ENCODE data around the gene LDB3. TPM values are rescaled to one million over a fixed set of nuclear protein-coding genes. Genes with fewer than 3 reads are reported as not detected.

The LDB3 gene
- total RNA-seq, 5 donors from 2014 or later (not counting 1 experiment from before 2014, with no cell fraction given): 0.07 to 0.16 (median 0.12) TPM; not detected in 2

- no peak overlapping the region for H3K27ac ChIP-seq (ENCODE audit: low read length)
- no CpG with 5 or more reads among the region's 1 CpG for WGBS (ENCODE audit: insufficient coverage)
- Mint-ChIP-seq H3K4me1 (peaks cover 10 to 21% (median 20%) of the 10 kb centered on the region in 3 donors), H3K27me3 (no peaks in the 10 kb centered on the region), H3K36me3 (no peaks in the 10 kb centered on the region), H3K9me3 (no peaks in the 10 kb centered on the region), H3K4me3 (no peak overlapping the region), H3K27ac (no peak overlapping the region)
- H3K36me3 ChIP-seq (ENCODE audit: control insufficient read depth in 2 of 2, extremely low read depth in 1 of 2, insufficient read depth in 1 of 2, low read length in 1 of 2): no peaks in the 10 kb centered on the region
- CTCF ChIA-PET: interaction anchor here in 1 of 2 donors (1.2 kb wide), 1 partner anchor 82 kb away, joined by 3 read pairs; no protein-coding TSS in a partner anchor
- ATAC-seq (replicated peaks in 1 of 4) (no peak), DNase-seq (no peak)
- H3K4me3 ChIP-seq (ENCODE audit: control insufficient read depth in 1 of 2, extremely low read depth in 1 of 2, low read length in 1 of 2): no peak overlapping the region
- peaks cover 0 to 4% of the 10 kb centered on the region in 2 experiments for H3K4me1 ChIP-seq (ENCODE audit: control insufficient read depth in 1 of 2, extremely low read depth in 1 of 2, insufficient read depth in 2 of 2, low read length in 2 of 2)
- H3K27me3 ChIP-seq (replicated peaks in 1 of 2; ENCODE audit: control insufficient read depth in 2 of 2, extremely low read depth in 1 of 2, insufficient read depth in 2 of 2, low read length in 1 of 2): peaks cover 0 to 6% of the 10 kb centered on the region in 2 experiments
- no peaks in the 10 kb centered on the region for H3K9me3 ChIP-seq
- POLR2A ChIA-PET: no interaction called here
Measured at GRCh38 chr10:86768412-86769062, 100.2 kb downstream of the LDB3 start.

- Mint-ChIP-seq H3K27me3 (no peaks in the 10 kb centered on the region), H3K4me3 (no peak overlapping the region), H3K27ac (no peak overlapping the region), H3K9me3 (no peaks in the 10 kb centered on the region), H3K36me3 (no peaks in the 10 kb centered on the region), H3K4me1 (peaks cover 12 to 22% (median 21%) of the 10 kb centered on the region in 3 donors)
- Histone ChIP-seq H3K27ac (ENCODE audit: low read length) (no peak overlapping the region), H3K4me1 (ENCODE audit: control insufficient read depth in 1 of 2, extremely low read depth in 1 of 2, insufficient read depth in 2 of 2, low read length in 2 of 2) (peaks cover 0 to 4% of the 10 kb centered on the region in 2 experiments), H3K36me3 (ENCODE audit: control insufficient read depth in 2 of 2, extremely low read depth in 1 of 2, insufficient read depth in 1 of 2, low read length in 1 of 2) (no peaks in the 10 kb centered on the region), H3K27me3 (replicated peaks in 1 of 2; ENCODE audit: control insufficient read depth in 2 of 2, extremely low read depth in 1 of 2, insufficient read depth in 2 of 2, low read length in 1 of 2) (peaks cover 0 to 2% of the 10 kb centered on the region in 2 experiments), H3K9me3 (no peaks in the 10 kb centered on the region), H3K4me3 (ENCODE audit: control insufficient read depth in 1 of 2, extremely low read depth in 1 of 2, low read length in 1 of 2) (no peak overlapping the region)
- 90% methylated on average over 9 of the region's 10 CpGs for WGBS (ENCODE audit: insufficient coverage)
- ChIA-PET POLR2A (no interaction called here), CTCF (no interaction called here)
- DNase-seq: no peak
- no peak for ATAC-seq (replicated peaks in 1 of 4)
Measured at GRCh38 chr10:86769991-86770390, 101.7 kb downstream of the LDB3 start.

GRCh38 chr10:86770412-86770960 lies 102.2 kb downstream of the LDB3 start:
- no peak for DNase-seq
- ATAC-seq (replicated peaks in 1 of 4): peak; percentile 62 to 66 (median 64)
- no CpG with 5 or more reads among the region's 2 CpGs for WGBS (ENCODE audit: insufficient coverage)
- Histone ChIP-seq H3K9me3 (no peaks in the 10 kb centered on the region), H3K27me3 (replicated peaks in 1 of 2; ENCODE audit: control insufficient read depth in 2 of 2, extremely low read depth in 1 of 2, insufficient read depth in 2 of 2, low read length in 1 of 2) (peaks cover 0 to 2% of the 10 kb centered on the region in 2 experiments), H3K27ac (ENCODE audit: low read length) (no peak overlapping the region), H3K4me3 (ENCODE audit: control insufficient read depth in 1 of 2, extremely low read depth in 1 of 2, low read length in 1 of 2) (no peak overlapping the region), H3K36me3 (ENCODE audit: control insufficient read depth in 2 of 2, extremely low read depth in 1 of 2, insufficient read depth in 1 of 2, low read length in 1 of 2) (no peaks in the 10 kb centered on the region), H3K4me1 (ENCODE audit: control insufficient read depth in 1 of 2, extremely low read depth in 1 of 2, insufficient read depth in 2 of 2, low read length in 2 of 2) (peaks cover 0 to 4% of the 10 kb centered on the region in 2 experiments)
- CTCF ChIA-PET: no interaction called here
- Mint-ChIP-seq H3K27ac (no peak overlapping the region), H3K4me3 (no peak overlapping the region), H3K27me3 (no peaks in the 10 kb centered on the region), H3K9me3 (no peaks in the 10 kb centered on the region), H3K4me1 (peaks cover 12 to 21% (median 21%) of the 10 kb centered on the region in 3 donors), H3K36me3 (no peaks in the 10 kb centered on the region)
- POLR2A ChIA-PET: no interaction called here

- Histone ChIP-seq H3K36me3 (ENCODE audit: control insufficient read depth in 2 of 2, extremely low read depth in 1 of 2, insufficient read depth in 1 of 2, low read length in 1 of 2) (no peaks in the 10 kb centered on the region), H3K4me3 (ENCODE audit: control insufficient read depth in 1 of 2, extremely low read depth in 1 of 2, low read length in 1 of 2) (no peak overlapping the region), H3K27me3 (replicated peaks in 1 of 2; ENCODE audit: control insufficient read depth in 2 of 2, extremely low read depth in 1 of 2, insufficient read depth in 2 of 2, low read length in 1 of 2) (peaks cover 0 to 2% of the 10 kb centered on the region in 2 experiments), H3K9me3 (no peaks in the 10 kb centered on the region), H3K4me1 (ENCODE audit: control insufficient read depth in 1 of 2, extremely low read depth in 1 of 2, insufficient read depth in 2 of 2, low read length in 2 of 2) (peaks cover 0 to 4% of the 10 kb centered on the region in 2 experiments), H3K27ac (ENCODE audit: low read length) (no peak overlapping the region)
- H3K4me1 Mint-ChIP-seq: peaks cover 13 to 23% (median 20%) of the 10 kb centered on the region in 3 donors
- ATAC-seq (replicated peaks in 1 of 4) (no peak), DNase-seq (no peak)
- no CpG with 5 or more reads among the region's 6 CpGs for WGBS (ENCODE audit: insufficient coverage)
- H3K36me3 Mint-ChIP-seq: peaks cover 3% of the 10 kb centered on the region
- H3K27me3 Mint-ChIP-seq: no peaks in the 10 kb centered on the region
- H3K27ac Mint-ChIP-seq: no peak overlapping the region
- ChIA-PET POLR2A (interaction anchor here in 1 of 2 donors (0.6 kb wide), 1 partner anchor 22 kb away, joined by 5 read pairs; no protein-coding TSS in a partner anchor), CTCF (interaction anchor here in 1 of 2 donors (0.7 kb wide), 1 partner anchor 100 kb away, joined by 3 read pairs; no protein-coding TSS in a partner anchor)
- no peaks in the 10 kb centered on the region for H3K9me3 Mint-ChIP-seq
- H3K4me3 Mint-ChIP-seq: no peak overlapping the region
Measured at GRCh38 chr10:86773498-86773897, 105.2 kb downstream of the LDB3 start.

- Mint-ChIP-seq H3K9me3 (no peaks in the 10 kb centered on the region), H3K36me3 (peaks cover 9% of the 10 kb centered on the region), H3K4me1 (peaks cover 9 to 11% (median 9%) of the 10 kb centered on the region in 3 donors), H3K4me3 (no peak overlapping the region), H3K27ac (no peak overlapping the region), H3K27me3 (no peaks in the 10 kb centered on the region)
- Histone ChIP-seq H3K4me3 (ENCODE audit: control insufficient read depth in 1 of 2, extremely low read depth in 1 of 2, low read length in 1 of 2) (no peak overlapping the region), H3K4me1 (ENCODE audit: control insufficient read depth in 1 of 2, extremely low read depth in 1 of 2, insufficient read depth in 2 of 2, low read length in 2 of 2) (no peaks in the 10 kb centered on the region), H3K9me3 (no peaks in the 10 kb centered on the region), H3K36me3 (ENCODE audit: control insufficient read depth in 2 of 2, extremely low read depth in 1 of 2, insufficient read depth in 1 of 2, low read length in 1 of 2) (no peaks in the 10 kb centered on the region), H3K27me3 (replicated peaks in 1 of 2; ENCODE audit: control insufficient read depth in 2 of 2, extremely low read depth in 1 of 2, insufficient read depth in 2 of 2, low read length in 1 of 2) (no peaks in the 10 kb centered on the region), H3K27ac (ENCODE audit: low read length) (no peak overlapping the region)
- no peak for DNase-seq
- ChIA-PET CTCF (interaction anchor here (0.5 to 0.6 kb wide), 2 partner anchors 44 to 109 kb away, joined by 4 to 5 read pairs; no protein-coding TSS in a partner anchor), POLR2A (interaction anchor here in 1 of 2 donors (0.7 kb wide), 1 partner anchor 59 kb away, joined by 3 read pairs; no protein-coding TSS in a partner anchor)
- 59% methylated on average over 5 of the region's 6 CpGs for WGBS (ENCODE audit: insufficient coverage)
- ATAC-seq (replicated peaks in 1 of 4): no peak
Measured at GRCh38 chr10:86775056-86775869, 107.0 kb downstream of the LDB3 start.

- Mint-ChIP-seq H3K4me3 (no peak overlapping the region), H3K4me1 (peaks cover 3 to 7% (median 5%) of the 10 kb centered on the region in 3 donors), H3K27me3 (no peaks in the 10 kb centered on the region), H3K36me3 (peaks cover 9% of the 10 kb centered on the region), H3K9me3 (no peaks in the 10 kb centered on the region), H3K27ac (no peak overlapping the region)
- Histone ChIP-seq H3K9me3 (no peaks in the 10 kb centered on the region), H3K4me1 (ENCODE audit: control insufficient read depth in 1 of 2, extremely low read depth in 1 of 2, insufficient read depth in 2 of 2, low read length in 2 of 2) (no peaks in the 10 kb centered on the region), H3K27ac (ENCODE audit: low read length) (no peak overlapping the region), H3K27me3 (replicated peaks in 1 of 2; ENCODE audit: control insufficient read depth in 2 of 2, extremely low read depth in 1 of 2, insufficient read depth in 2 of 2, low read length in 1 of 2) (no peaks in the 10 kb centered on the region), H3K36me3 (ENCODE audit: control insufficient read depth in 2 of 2, extremely low read depth in 1 of 2, insufficient read depth in 1 of 2, low read length in 1 of 2) (no peaks in the 10 kb centered on the region), H3K4me3 (ENCODE audit: control insufficient read depth in 1 of 2, extremely low read depth in 1 of 2, low read length in 1 of 2) (no peak overlapping the region)
- POLR2A ChIA-PET: interaction anchor here in 1 of 2 donors (0.7 kb wide), 1 partner anchor 58 kb away, joined by 3 read pairs; no protein-coding TSS in a partner anchor
- CTCF ChIA-PET: interaction anchor here in 1 of 2 donors (0.6 kb wide), 1 partner anchor 45 kb away, joined by 4 read pairs; no protein-coding TSS in a partner anchor
- ATAC-seq (replicated peaks in 1 of 4): no peak
- DNase-seq: no peak
- no CpG with 5 or more reads among the region's 3 CpGs for WGBS (ENCODE audit: insufficient coverage)
Measured at GRCh38 chr10:86775870-86776180, 107.5 kb downstream of the LDB3 start.

All from T-cell (primary cell).